ENCODE results near the gene CHPF.

The CHPF gene

DNA sequence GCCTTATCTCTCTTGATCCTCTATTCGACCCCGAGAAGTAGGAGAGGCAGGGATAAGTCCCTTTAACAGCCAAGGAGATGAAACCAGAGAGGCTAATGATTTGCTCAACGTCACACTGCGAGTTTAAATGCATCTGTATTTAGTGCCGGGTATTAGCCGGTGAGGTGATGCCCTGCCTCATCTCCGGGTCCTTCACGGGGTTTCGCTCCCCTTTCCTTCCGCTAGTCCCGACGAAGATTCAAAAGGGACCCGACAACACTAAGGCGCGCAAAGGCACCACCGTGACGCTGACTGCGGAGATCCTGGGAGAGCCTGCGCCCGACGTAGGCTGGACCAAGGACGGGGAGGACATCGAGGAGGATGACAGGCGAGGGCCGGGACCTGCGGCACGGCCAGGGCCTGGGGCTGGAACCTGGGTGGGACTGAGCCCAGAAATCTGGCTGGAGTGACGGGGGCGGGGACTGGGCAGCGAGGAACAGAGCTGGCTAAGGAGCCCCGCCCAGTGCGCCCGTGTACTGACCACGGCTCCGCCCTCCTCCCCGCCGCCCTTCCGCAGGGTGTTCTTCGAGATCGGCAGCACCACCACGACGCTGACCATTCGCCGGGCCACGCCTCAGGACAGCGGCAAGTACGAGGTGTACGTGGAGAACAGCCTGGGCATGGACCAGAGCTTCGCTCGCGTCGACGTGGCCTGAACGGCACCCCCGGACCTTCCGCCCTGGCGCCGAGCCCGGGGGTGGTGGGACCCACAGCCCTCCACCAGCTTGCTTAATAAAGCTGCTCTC lies 45.9 kb downstream of the CHPF start:
- H3K4me3 ChIP-seq (ENCODE audit: low read depth, low read length): peak overlapping the region; percentile 88
- DNase-seq (ENCODE audit: low read depth, low spot score): peak; percentile 75
- in situ Hi-C loops (cut with HindIII; ENCODE audit: low sequenced_read_pairs): no loop called here
- TF ChIP-seq, protein P1, sequence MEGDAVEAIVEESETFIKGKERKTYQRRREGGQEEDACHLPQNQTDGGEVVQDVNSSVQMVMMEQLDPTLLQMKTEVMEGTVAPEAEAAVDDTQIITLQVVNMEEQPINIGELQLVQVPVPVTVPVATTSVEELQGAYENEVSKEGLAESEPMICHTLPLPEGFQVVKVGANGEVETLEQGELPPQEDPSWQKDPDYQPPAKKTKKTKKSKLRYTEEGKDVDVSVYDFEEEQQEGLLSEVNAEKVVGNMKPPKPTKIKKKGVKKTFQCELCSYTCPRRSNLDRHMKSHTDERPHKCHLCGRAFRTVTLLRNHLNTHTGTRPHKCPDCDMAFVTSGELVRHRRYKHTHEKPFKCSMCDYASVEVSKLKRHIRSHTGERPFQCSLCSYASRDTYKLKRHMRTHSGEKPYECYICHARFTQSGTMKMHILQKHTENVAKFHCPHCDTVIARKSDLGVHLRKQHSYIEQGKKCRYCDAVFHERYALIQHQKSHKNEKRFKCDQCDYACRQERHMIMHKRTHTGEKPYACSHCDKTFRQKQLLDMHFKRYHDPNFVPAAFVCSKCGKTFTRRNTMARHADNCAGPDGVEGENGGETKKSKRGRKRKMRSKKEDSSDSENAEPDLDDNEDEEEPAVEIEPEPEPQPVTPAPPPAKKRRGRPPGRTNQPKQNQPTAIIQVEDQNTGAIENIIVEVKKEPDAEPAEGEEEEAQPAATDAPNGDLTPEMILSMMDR (IDR thresholded peaks at IDR 0.05; ENCODE audit: low read depth, low read length): no peak

DNA sequence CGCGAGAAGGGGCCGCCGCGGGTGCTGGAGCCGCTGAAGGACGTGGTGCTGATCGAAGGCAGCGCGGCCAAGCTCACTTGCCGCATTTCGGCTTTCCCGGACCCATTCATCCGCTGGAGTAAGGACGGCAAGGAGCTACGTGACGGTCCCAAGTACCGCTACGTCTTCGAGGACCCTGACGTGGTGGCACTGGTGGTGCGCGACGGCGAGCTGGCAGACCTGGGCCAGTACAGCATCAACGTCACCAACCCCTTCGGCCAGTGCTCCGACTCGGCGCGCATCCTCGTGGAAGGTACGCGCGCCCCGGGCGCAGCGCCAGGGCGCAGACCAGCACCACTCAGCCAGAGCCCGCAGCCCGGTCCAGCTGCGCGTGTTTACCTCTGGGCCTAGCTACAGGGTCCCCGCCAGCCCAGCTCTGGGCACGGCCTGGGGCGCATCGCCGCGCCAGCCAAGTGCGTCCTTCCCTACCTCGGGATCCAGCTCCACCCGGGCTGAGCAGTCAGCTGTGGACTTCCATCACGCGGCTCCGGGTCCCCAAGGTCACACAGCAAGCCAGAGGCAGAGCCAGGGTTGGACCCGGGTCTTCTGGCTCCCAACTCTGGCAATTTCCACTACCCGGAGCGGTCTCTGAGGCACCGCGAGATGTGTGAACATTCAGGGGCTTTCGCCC lies 46.6 kb downstream of the CHPF start:
- H3K4me3 ChIP-seq (ENCODE audit: low read depth, low read length): peak overlapping the region; percentile 88
- TF ChIP-seq, protein P1 (IDR thresholded peaks at IDR 0.05; ENCODE audit: low read depth, low read length): no peak
- peak; percentile 13 for DNase-seq (ENCODE audit: low read depth, low spot score)
- in situ Hi-C loops (cut with HindIII; ENCODE audit: low sequenced_read_pairs): no loop called here

DNA sequence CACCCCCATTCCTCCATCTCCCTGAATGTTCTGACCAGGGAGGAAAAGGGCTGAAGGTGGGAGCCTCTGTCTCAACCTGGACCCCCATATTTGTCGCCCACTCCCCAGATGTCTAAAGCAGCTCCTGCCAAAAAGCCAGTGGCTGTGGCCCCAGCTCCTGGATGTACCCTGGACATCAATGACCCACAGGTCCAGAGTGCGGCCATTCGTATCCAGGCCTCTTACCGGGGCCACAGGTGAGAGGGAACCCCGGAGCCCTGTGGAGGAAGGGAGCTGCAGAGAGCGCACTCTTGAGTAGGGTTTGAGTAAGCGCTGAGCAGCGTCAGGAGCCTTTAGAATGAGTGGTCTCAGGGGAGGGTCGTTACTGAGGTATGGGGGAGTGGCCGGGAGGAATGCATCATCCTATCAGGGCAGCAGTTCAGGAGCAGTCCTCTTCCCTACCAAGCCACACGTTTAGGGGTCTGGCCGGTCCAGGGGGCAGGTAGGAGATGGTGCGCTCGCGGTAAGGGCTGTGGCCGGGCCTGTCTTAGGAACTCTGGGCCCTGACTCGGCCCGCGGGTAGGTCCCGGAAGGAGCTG lies 47.3 kb downstream of the CHPF start:
- in situ Hi-C loops (cut with HindIII; ENCODE audit: low sequenced_read_pairs): no loop called here
- TF ChIP-seq, protein P1 (IDR thresholded peaks at IDR 0.05; ENCODE audit: low read depth, low read length): no peak
- H3K4me3 ChIP-seq (ENCODE audit: low read depth, low read length): no peak overlapping the region
- DNase-seq (ENCODE audit: low read depth, low spot score): no peak

DNA sequence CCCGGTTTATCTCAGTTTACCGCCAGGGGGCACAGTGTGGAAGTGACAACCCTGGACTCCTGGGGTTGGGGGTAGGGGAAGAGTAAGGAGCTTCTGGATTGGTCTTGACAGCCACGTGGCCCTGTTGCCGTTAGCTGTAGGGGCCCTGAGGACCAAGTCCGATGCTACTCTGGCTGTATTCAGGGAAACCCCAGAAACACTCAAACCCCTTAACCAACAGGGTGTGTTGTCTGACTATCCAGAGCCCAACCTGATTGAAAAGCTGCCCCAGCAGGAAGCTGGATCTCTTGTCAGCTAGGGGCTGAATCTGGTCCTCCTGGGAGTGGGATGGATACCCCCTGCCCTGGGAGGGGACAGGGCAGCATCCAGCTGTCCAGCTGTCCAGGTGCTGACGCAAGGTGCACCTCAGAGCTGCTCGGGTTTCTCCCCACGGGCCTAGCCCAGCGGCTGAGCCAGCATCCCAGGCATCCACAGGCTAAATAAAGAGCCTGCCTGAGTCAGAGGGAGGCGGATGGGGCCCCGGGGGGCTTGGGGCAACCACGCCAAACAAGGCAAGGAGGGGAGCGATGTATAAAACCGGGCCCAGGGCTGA lies 48.0 kb downstream of the CHPF start:
- DNase-seq (ENCODE audit: low read depth, low spot score): peak; percentile 62
- H3K4me3 ChIP-seq (ENCODE audit: low read depth, low read length): no peak overlapping the region
- TF ChIP-seq, protein P1 (IDR thresholded peaks at IDR 0.05; ENCODE audit: low read depth, low read length): peak; percentile 70
- in situ Hi-C loops (cut with HindIII; ENCODE audit: low sequenced_read_pairs): no loop called here

DNA sequence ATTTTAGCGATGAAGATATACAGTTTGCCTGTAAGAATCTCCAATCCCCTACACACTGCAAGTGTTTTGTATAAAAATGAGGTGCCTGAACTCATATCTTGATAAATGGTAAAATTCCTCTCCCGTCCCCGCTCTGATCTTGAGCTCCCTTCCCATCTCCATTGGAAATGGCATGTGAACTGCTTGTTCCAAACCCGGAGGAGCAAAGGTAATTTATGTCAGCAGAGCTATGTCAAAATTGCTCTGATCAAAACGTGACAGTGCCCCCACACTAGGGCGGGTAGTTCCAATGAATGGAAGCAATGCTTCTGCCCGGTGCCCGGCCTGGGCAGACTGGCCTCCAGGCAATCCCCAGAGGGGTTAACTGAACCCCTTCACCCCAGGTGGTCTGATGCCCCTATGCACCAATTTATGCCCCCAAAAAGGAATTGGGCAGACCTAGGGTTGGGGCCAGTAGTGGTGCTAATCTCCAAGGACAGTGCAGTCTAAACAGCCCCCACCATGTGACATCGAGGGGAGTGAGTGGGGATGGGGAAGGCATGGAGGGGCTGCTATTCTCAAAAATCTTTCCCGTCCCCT lies 48.6 kb downstream of the CHPF start:
- TF ChIP-seq, protein P1 (IDR thresholded peaks at IDR 0.05; ENCODE audit: low read depth, low read length): no peak
- no peak overlapping the region for H3K4me3 ChIP-seq (ENCODE audit: low read depth, low read length)
- in situ Hi-C loops (cut with HindIII; ENCODE audit: low sequenced_read_pairs): no loop called here
- no peak for DNase-seq (ENCODE audit: low read depth, low spot score)

DNA sequence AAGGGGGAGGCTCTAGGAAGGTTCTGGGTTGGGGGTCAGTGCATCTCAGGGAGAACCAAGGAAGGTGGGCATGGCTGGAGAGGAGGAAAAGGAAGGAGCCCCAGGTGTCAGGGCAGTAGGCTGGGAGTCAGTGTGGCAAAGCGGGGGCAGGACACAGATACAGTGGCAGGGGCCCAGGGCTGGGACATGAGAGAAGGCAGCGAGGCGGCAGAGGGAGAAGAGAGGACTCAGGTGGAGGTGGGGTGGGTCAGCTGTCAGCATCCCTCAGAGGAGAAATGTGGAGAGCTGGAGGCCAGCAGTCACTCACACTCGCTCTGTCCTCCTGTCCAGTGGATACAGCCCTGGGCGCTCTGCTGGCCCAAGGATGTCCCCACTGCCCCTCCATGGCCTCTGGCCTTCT lies 50.5 kb downstream of the CHPF start:
- in situ Hi-C loops (cut with HindIII; ENCODE audit: low sequenced_read_pairs): no loop called here
- no peak for DNase-seq (ENCODE audit: low read depth, low spot score)
- no peak overlapping the region for H3K4me3 ChIP-seq (ENCODE audit: low read depth, low read length)
- TF ChIP-seq, protein P1 (IDR thresholded peaks at IDR 0.05; ENCODE audit: low read depth, low read length): no peak
